GM12874 (cell line): ENCODE measurements around the gene FSTL5.

Experiments used
- CTCF ChIP-seq: IDR thresholded peaks from 2 replicates; pipeline ENCODE4 v1.5.1; 2011; ENCODE audit warnings: low read depth, mild to moderate bottlenecking, control low read depth, low read length, moderate library complexity; ENCODE audit not compliant: insufficient read depth

The FSTL5 gene

GRCh38 chr4:161564230-161564834 lies 599.5 kb downstream of the FSTL5 start:
- no peak for TF ChIP-seq CTCF

- no peak for TF ChIP-seq CTCF
Observed at GRCh38 chr4:161555689-161556660, 607.8 kb downstream of the FSTL5 start.

GRCh38 chr4:161554372-161554990 lies 609.3 kb downstream of the FSTL5 start:
- no peak for TF ChIP-seq CTCF

GRCh38 chr4:161546902-161547301 lies 616.9 kb downstream of the FSTL5 start:
- TF ChIP-seq CTCF, result no peak

GRCh38 chr4:161540265-161540664 lies 623.5 kb downstream of the FSTL5 start:
- TF ChIP-seq CTCF, result no peak

- no peak for TF ChIP-seq CTCF
Observed at GRCh38 chr4:161538941-161539340, 624.9 kb downstream of the FSTL5 start.

GRCh38 chr4:161530710-161531109 lies 633.1 kb downstream of the FSTL5 start:
- no peak for TF ChIP-seq CTCF
